Tibial nerve (tissue), 4 donors: ENCODE results near the gene CTRB1. TPM values are rescaled to one million over a fixed set of nuclear protein-coding genes. Genes with fewer than 3 reads are reported as not detected.

Experiments
- DNase-seq, 2 donors: peaks; one replicate each; pipeline ENCODE4 v3.0.0-alpha.2; 2019; ENCODE audit warnings: low spot score in 2 of 2
- H3K27ac ChIP-seq, 4 donors: fragments of 200-600 bp; sonication (generic) in 3 of 4; one replicate each; pipeline ENCODE4 v1.5.1; 2017 to 2019; ENCODE audit warnings: mild to moderate bottlenecking in 1 of 4
- H3K27me3 ChIP-seq, 2 donors: fragments of 200-600 bp; sonication (generic) in 1 of 2; one replicate each; pipeline versions ENCODE4 v1.5.1 to v1.6.0; 2017 to 2019
- H3K36me3 ChIP-seq, 3 donors: fragments of 200-600 bp; sonication (generic); one replicate each; pipeline ENCODE4 v1.5.1; 2018 to 2019
- H3K4me1 ChIP-seq, 4 donors: fragments of 200-600 bp; sonication (generic) in 3 of 4; one replicate each; pipeline ENCODE4 v1.5.1; 2017 to 2019
- H3K4me3 ChIP-seq, 4 donors: fragments of 200-600 bp; sonication (generic) in 3 of 4; one replicate each; pipeline ENCODE4 v1.5.1; 2017 to 2019; ENCODE audit warnings: mild to moderate bottlenecking in 1 of 4, moderate library complexity in 1 of 4
- H3K9me3 ChIP-seq, 4 donors: fragments of 200-600 bp; sonication (generic) in 3 of 4; one replicate each; pipeline ENCODE4 v1.5.1; 2017 to 2019
- EP300 ChIP-seq, 2 donors: sonication (generic); formaldehyde crosslinking; IDR thresholded peaks; one replicate each; pipeline ENCODE4 v1.6.1; 2017; ENCODE audit warnings: antibody characterized with exemption in 2 of 2, mild to moderate bottlenecking in 1 of 2
- POLR2A ChIP-seq, 2 donors: fragments of 450-650 bp; IDR thresholded peaks; one replicate each; pipeline ENCODE4 v1.6.1; 2017; ENCODE audit warnings: antibody characterized with exemption in 2 of 2, mild to moderate bottlenecking in 2 of 2, moderate library complexity in 2 of 2
- WGBS, 2 donors: methylation state at CpG; one replicate each; pipeline ENCODE4 v1.1.5; 2018; 5-methylcytosine and 5-hydroxymethylcytosine counted together
- total RNA-seq, 4 donors: library from RNA; depleted of rRNA; stranded (reverse); fragments of >200 nt; gene quantifications; one replicate each; pipeline ENCODE4 v1.1.0, GENCODE V29; 2016
- TF ChIP-seq, protein P1 (sequence below), 5 experiments: fragments of 200-600 bp in 3 of 5; fragments of 450-650 bp in 2 of 5; sonication (generic) in 3 of 5; IDR thresholded peaks; one replicate each; pipeline ENCODE4 v1.5.1; 2016 to 2019; ENCODE audit warnings: antibody characterized with exemption in 5 of 5, mild to moderate bottlenecking in 3 of 5, moderate library complexity in 2 of 5

The CTRB1 gene
- total RNA-seq, 4 donors from 2014 or later = 0.59 to 24.3 (median 1.2) TPM

DNA sequence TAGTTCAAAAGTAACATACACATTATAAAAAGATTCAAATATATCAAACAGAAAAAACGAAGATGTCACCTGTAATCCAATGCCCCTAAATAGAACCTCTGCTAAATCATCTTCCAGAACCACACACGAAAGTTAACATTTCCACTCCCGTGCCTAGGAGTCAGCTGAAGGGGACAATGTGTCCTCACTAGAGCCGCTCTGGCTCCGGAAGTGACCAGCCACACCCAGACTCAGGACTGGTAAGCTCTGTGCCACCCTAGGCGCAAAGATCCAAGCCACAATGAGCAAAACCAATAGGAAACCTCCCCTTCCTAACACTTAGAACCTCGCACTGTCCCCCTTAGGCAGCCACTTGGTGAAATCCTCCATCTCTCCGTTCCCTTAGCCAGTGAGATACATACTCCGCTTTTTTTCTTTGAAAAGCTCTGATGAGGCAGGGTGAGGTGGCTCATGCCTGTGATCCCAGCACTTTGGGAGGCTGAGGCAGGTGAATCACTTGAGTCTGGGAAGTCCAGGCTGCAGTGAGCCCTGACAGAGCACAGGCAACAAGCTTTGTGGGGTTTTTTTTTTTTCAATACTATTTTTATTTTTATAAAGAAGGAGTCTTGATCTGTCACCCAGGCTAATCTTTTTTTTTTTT, 11.8 kb downstream of the CTRB1 start:
- 73 to 81% methylated on average over 9 of the region's 9 CpGs for WGBS, 2 donors
- no peaks in the 10 kb centered on the region for H3K9me3 ChIP-seq
- no peak for DNase-seq
- TF ChIP-seq, protein P1, sequence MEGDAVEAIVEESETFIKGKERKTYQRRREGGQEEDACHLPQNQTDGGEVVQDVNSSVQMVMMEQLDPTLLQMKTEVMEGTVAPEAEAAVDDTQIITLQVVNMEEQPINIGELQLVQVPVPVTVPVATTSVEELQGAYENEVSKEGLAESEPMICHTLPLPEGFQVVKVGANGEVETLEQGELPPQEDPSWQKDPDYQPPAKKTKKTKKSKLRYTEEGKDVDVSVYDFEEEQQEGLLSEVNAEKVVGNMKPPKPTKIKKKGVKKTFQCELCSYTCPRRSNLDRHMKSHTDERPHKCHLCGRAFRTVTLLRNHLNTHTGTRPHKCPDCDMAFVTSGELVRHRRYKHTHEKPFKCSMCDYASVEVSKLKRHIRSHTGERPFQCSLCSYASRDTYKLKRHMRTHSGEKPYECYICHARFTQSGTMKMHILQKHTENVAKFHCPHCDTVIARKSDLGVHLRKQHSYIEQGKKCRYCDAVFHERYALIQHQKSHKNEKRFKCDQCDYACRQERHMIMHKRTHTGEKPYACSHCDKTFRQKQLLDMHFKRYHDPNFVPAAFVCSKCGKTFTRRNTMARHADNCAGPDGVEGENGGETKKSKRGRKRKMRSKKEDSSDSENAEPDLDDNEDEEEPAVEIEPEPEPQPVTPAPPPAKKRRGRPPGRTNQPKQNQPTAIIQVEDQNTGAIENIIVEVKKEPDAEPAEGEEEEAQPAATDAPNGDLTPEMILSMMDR (IDR thresholded peaks at IDR 0.05) = no peak
- TF ChIP-seq POLR2A (IDR thresholded peaks at IDR 0.05) = no peak
- TF ChIP-seq EP300 (IDR thresholded peaks at IDR 0.05) = no peak
- no peaks in the 10 kb centered on the region for H3K27me3 ChIP-seq
- no peak overlapping the region for H3K27ac ChIP-seq
- H3K36me3 ChIP-seq = peaks cover 6 to 73% (median 7%) of the 10 kb centered on the region in 3 donors
- peaks cover 0 to 24% (median 9%) of the 10 kb centered on the region in 4 donors for H3K4me1 ChIP-seq
- H3K4me3 ChIP-seq = no peak overlapping the region

DNA sequence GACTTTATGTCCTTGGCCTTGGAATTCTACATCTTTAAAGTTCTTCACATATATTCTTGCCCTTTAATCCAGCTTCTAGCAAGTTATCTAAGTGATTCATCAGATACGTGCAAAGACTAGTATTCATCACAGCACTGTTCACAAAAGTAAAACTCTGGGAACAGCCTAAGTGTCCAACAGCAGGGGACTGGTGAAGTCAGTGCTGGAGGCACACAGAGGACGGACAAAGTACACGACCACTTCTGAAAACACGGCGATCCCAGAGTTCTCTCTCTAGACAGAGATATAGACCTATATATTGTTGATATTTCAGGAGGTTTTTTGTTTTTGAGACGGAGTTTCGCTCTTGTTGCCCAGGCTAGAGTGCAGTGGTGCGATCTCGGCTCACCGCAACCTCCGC, 12.8 kb downstream of the CTRB1 start:
- Histone ChIP-seq H3K4me3 (no peak overlapping the region), H3K27ac (no peak overlapping the region), H3K27me3 (no peaks in the 10 kb centered on the region), H3K36me3 (peaks cover 6 to 81% (median 7%) of the 10 kb centered on the region in 3 donors), H3K4me1 (peaks cover 0 to 25% (median 9%) of the 10 kb centered on the region in 4 donors), H3K9me3 (no peaks in the 10 kb centered on the region)
- TF ChIP-seq POLR2A (IDR thresholded peaks at IDR 0.05) (no peak), EP300 (IDR thresholded peaks at IDR 0.05) (no peak)
- TF ChIP-seq, protein P1 (IDR thresholded peaks at IDR 0.05) = no peak
- no peak for DNase-seq
- 89 to 92% methylated on average over 11 of the region's 11 CpGs for WGBS, 2 donors

DNA sequence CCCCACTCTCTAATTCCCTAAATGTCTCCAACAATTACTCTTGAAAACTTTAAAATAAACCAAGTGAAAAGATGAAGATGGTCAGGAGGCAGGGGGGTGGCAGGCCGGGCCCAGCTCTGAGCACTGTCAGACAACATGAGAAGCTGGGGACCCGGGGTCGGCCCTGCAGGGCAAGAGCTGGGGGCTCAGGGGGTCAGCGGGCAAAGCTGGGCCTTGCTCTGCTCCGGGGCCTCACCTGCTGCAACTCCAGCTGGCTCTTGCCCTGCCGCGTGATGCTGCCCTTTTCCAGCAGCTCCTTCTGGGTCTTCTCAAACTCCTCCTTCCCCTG, 14.8 kb downstream of the CTRB1 start:
- 50 to 73% methylated on average over 4 to 7 of the region's 7 CpGs for WGBS, 2 donors

DNA sequence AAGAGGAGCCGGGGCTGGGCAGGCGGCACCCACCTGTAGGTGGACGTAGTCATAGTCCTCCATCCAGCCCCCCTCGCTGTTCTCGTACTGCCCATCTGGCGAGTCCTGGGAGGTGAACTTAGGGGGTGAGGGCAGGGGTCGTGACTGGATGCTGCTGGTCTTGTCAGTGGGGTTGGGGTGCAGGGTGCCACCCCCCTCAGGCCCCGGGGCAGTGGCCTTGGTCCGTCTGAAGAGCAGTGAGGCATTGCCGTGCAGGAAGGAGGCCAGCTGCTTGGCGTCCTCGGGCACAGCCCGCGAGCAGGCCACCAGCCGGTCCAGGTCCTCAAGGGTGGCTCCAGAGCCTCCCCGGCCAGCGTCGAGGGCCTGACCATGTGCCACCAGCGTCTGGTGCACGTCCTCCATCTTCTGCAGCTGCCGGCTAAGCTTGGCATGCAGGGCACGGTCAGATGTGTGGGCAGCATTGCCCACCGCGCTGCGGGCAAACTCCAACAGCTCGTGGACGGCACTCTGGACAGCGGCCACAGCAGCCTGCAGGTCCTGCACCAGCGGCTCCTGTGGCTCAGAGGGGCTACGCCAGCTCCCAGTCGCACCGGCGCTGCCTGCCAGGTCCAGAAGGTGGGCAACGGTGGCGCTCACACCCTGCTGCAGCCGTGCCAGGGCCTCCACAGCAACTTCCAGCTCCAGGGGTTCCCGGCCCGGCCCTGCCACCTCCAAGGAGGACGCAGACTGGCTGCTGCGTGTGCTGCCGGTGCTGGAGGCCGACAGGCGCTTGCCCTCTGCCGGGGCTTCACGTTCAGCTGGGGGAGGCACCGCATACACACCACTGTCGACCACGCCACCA, 16.3 kb downstream of the CTRB1 start:
- H3K27me3 ChIP-seq = no peaks in the 10 kb centered on the region
- no peak overlapping the region for H3K4me3 ChIP-seq
- DNase-seq = no peak
- 74 to 76% methylated on average over 18 to 35 of the region's 48 CpGs for WGBS, 2 donors
- H3K4me1 ChIP-seq = peaks cover 0 to 55% (median 33%) of the 10 kb centered on the region in 4 donors
- no peaks in the 10 kb centered on the region for H3K9me3 ChIP-seq
- no peak for TF ChIP-seq POLR2A (IDR thresholded peaks at IDR 0.05)
- TF ChIP-seq, protein P1 (IDR thresholded peaks at IDR 0.05) = no peak
- TF ChIP-seq EP300 (IDR thresholded peaks at IDR 0.05) = no peak
- H3K36me3 ChIP-seq = peaks cover 0 to 56% (median 2%) of the 10 kb centered on the region in 3 donors
- peak overlapping the region in 2 of 4 donors; percentile 50 to 51 for H3K27ac ChIP-seq

More for the DNA sequence above, 14.8 kb downstream of the CTRB1 start:
- DNase-seq = no peak
- peaks cover 6 to 71% (median 7%) of the 10 kb centered on the region in 3 donors for H3K36me3 ChIP-seq
- TF ChIP-seq POLR2A (IDR thresholded peaks at IDR 0.05) = no peak
- TF ChIP-seq EP300 (IDR thresholded peaks at IDR 0.05) = no peak
- TF ChIP-seq, protein P1 (IDR thresholded peaks at IDR 0.05) = no peak
- no peaks in the 10 kb centered on the region for H3K27me3 ChIP-seq
- H3K27ac ChIP-seq = peak overlapping the region in 3 of 4 donors; percentile 10 to 51 (median 48)
- H3K9me3 ChIP-seq = no peaks in the 10 kb centered on the region
- no peak overlapping the region for H3K4me3 ChIP-seq
- H3K4me1 ChIP-seq = peaks cover 0 to 40% (median 19%) of the 10 kb centered on the region in 4 donors

DNA sequence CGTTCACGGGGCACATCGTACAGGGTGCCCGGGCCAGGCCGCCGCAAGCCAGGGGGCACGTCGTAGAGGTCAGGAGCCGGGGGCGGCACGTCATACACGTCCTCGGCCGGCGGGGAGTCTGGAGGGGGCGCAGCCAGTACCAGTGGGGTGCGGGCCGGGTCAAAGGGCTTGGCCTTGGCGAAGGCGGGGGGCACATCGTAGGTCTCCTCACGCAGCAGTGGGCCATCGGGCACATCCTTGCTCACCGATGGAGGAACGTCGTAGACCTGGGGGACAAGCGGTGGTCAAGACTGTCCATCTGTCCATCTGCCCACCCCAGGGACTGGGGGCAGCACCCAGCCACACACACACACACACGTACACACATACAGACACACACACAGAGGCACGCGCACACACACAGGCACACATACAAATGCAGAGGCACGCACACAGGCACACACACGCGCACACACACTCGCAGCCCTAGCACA, 17.0 kb downstream of the CTRB1 start:
- H3K9me3 ChIP-seq = no peaks in the 10 kb centered on the region
- peaks cover 0 to 50% (median 2%) of the 10 kb centered on the region in 3 donors for H3K36me3 ChIP-seq
- H3K27me3 ChIP-seq = no peaks in the 10 kb centered on the region
- peaks cover 0 to 62% (median 35%) of the 10 kb centered on the region in 4 donors for H3K4me1 ChIP-seq
- peak overlapping the region in 1 of 4 donors; percentile 51 for H3K27ac ChIP-seq
- 83 to 87% methylated on average over 28 to 34 of the region's 34 CpGs for WGBS, 2 donors
- H3K4me3 ChIP-seq = no peak overlapping the region
- no peak for DNase-seq
- TF ChIP-seq EP300 (IDR thresholded peaks at IDR 0.05) (no peak), POLR2A (IDR thresholded peaks at IDR 0.05) (no peak)
- TF ChIP-seq, protein P1 (IDR thresholded peaks at IDR 0.05) = no peak
